Measurements from ENCODE around the gene SNX3. TPM values are rescaled to one million over a fixed set of nuclear protein-coding genes. Genes with fewer than 3 reads are reported as not detected.

Gene SNX3
- total RNA-seq, 1 experiment from 2014 or later, result 61.7 TPM

Small RNA genes within 50 kb of the gene (small RNA-seq; reads per million reads assigned to genes)
- not detected for gene RNA5SP212
- gene RNU6-1144P, result not detected
- not detected for gene Z98742.2

Other genes with a start within 250 kb of the SNX3 start
- gene OSTM1, start 186.3 kb downstream of the SNX3 start, total RNA-seq (2014; rRNA removed; shearing (Covaris generic)), result 18.2 and 21.2 TPM in 2 replicates
- gene NR2E1, start 95.0 kb downstream of the SNX3 start, total RNA-seq (2014; rRNA removed; shearing (Covaris generic)), result not detected in 2 replicates
- gene AFG1L, start 34.0 kb upstream of the SNX3 start, total RNA-seq (2014; rRNA removed; shearing (Covaris generic)), result 0.91 and 2.5 TPM in 2 replicates

Measured in HT-29 (cell line).